ENCODE data around the gene ZNF580. TPM values are rescaled to one million over a fixed set of nuclear protein-coding genes. Genes with fewer than 3 reads are reported as not detected.
A peak's percentile ranks its signal among the peaks of the same experiment; 100 is the strongest.

ZNF580 gene
- total and polyA plus RNA-seq, 5 donors, result 18.7 to 32.0 (median 27.7) TPM

- no peak overlapping the region for H3K27ac ChIP-seq (ENCODE audit: low read length)
- ATAC-seq (no peak), DNase-seq (peak in 2 of 3 donors; percentile 6 to 17)
- H3K4me1 ChIP-seq (ENCODE audit: control insufficient read depth, insufficient read depth, low read length), result no peaks in the 10 kb centered on the region
- H3K4me3 ChIP-seq (ENCODE audit: low read length), result no peak overlapping the region
- 83% methylated on average over 22 of the region's 22 CpGs for WGBS
- H3K9me3 ChIP-seq (ENCODE audit: control insufficient read depth, low read length), result no peaks in the 10 kb centered on the region
- intact Hi-C loops (cut with DNase I), result no loop called here
- H3K27me3 ChIP-seq (ENCODE audit: control insufficient read depth, insufficient read depth), result no peaks in the 10 kb centered on the region
These were observed 42.9 kb downstream of the ZNF580 start for GRCh38 chr19:55683449-55684261.

GRCh38 chr19:55684946-55685681, 44.3 kb downstream of the ZNF580 start:
- Histone ChIP-seq H3K4me3 (ENCODE audit: low read length) (no peak overlapping the region), H3K27ac (ENCODE audit: low read length) (no peak overlapping the region), H3K9me3 (ENCODE audit: control insufficient read depth, low read length) (no peaks in the 10 kb centered on the region), H3K27me3 (ENCODE audit: control insufficient read depth, insufficient read depth) (no peaks in the 10 kb centered on the region), H3K4me1 (ENCODE audit: control insufficient read depth, insufficient read depth, low read length) (no peaks in the 10 kb centered on the region)
- ATAC-seq, result no peak
- peak in 2 of 3 donors; percentile 46 to 49 for DNase-seq
- intact Hi-C loops (cut with DNase I), result no loop called here
- 96% methylated on average over 60 of the region's 60 CpGs for WGBS

- H3K4me1 ChIP-seq (ENCODE audit: control insufficient read depth, insufficient read depth, low read length), result no peaks in the 10 kb centered on the region
- H3K9me3 ChIP-seq (ENCODE audit: control insufficient read depth, low read length), result no peaks in the 10 kb centered on the region
- 96% methylated on average over 6 of the region's 6 CpGs for WGBS
- H3K27ac ChIP-seq (ENCODE audit: low read length), result no peak overlapping the region
- intact Hi-C loops (cut with DNase I), result no loop called here
- ATAC-seq (no peak), DNase-seq (peak in 1 of 3 donors; percentile 19)
- no peaks in the 10 kb centered on the region for H3K27me3 ChIP-seq (ENCODE audit: control insufficient read depth, insufficient read depth)
- H3K4me3 ChIP-seq (ENCODE audit: low read length), result no peak overlapping the region
These were observed 45.0 kb downstream of the ZNF580 start for GRCh38 chr19:55685776-55686175.

- H3K9me3 ChIP-seq (ENCODE audit: control insufficient read depth, low read length), result no peaks in the 10 kb centered on the region
- no peaks in the 10 kb centered on the region for H3K4me1 ChIP-seq (ENCODE audit: control insufficient read depth, insufficient read depth, low read length)
- DNase-seq (peak in 2 of 3 donors; percentile 33 to 49), ATAC-seq (no peak)
- intact Hi-C loops (cut with DNase I), result no loop called here
- H3K27ac ChIP-seq (ENCODE audit: low read length), result no peak overlapping the region
- no peaks in the 10 kb centered on the region for H3K27me3 ChIP-seq (ENCODE audit: control insufficient read depth, insufficient read depth)
- WGBS, result 87% methylated on average over 29 of the region's 29 CpGs
- no peak overlapping the region for H3K4me3 ChIP-seq (ENCODE audit: low read length)
These were observed 45.7 kb downstream of the ZNF580 start for GRCh38 chr19:55686311-55687050.

GRCh38 chr19:55687281-55688201, 46.7 kb downstream of the ZNF580 start:
- Histone ChIP-seq H3K4me3 (ENCODE audit: low read length) (no peak overlapping the region), H3K27ac (ENCODE audit: low read length) (no peak overlapping the region), H3K27me3 (ENCODE audit: control insufficient read depth, insufficient read depth) (no peaks in the 10 kb centered on the region), H3K9me3 (ENCODE audit: control insufficient read depth, low read length) (no peaks in the 10 kb centered on the region), H3K4me1 (ENCODE audit: control insufficient read depth, insufficient read depth, low read length) (no peaks in the 10 kb centered on the region)
- intact Hi-C loops (cut with DNase I), result no loop called here
- ATAC-seq, result peak in 1 of 2 donors; percentile 8
- WGBS, result 91% methylated on average over 22 of the region's 22 CpGs
- DNase-seq, result peak in 2 of 3 donors; percentile 38 to 52

GRCh38 chr19:55688422-55689218, 47.8 kb downstream of the ZNF580 start:
- intact Hi-C loops (cut with DNase I), result no loop called here
- Histone ChIP-seq H3K4me3 (ENCODE audit: low read length) (no peak overlapping the region), H3K4me1 (ENCODE audit: control insufficient read depth, insufficient read depth, low read length) (no peaks in the 10 kb centered on the region), H3K27ac (ENCODE audit: low read length) (no peak overlapping the region), H3K9me3 (ENCODE audit: control insufficient read depth, low read length) (no peaks in the 10 kb centered on the region), H3K27me3 (ENCODE audit: control insufficient read depth, insufficient read depth) (no peaks in the 10 kb centered on the region)
- 70% methylated on average over 27 of the region's 27 CpGs for whole genome bisulfite sequencing
- ATAC-seq, result no peak
- peak in 2 of 3 donors; percentile 45 to 48 for DNase-seq

GRCh38 chr19:55689411-55690108, 48.8 kb downstream of the ZNF580 start:
- 92% methylated on average over 35 of the region's 35 CpGs for WGBS

GRCh38 chr19:55690109-55690768, 49.4 kb downstream of the ZNF580 start:
- Histone ChIP-seq H3K27ac (ENCODE audit: low read length) (no peak overlapping the region), H3K4me1 (ENCODE audit: control insufficient read depth, insufficient read depth, low read length) (no peaks in the 10 kb centered on the region), H3K27me3 (ENCODE audit: control insufficient read depth, insufficient read depth) (no peaks in the 10 kb centered on the region), H3K9me3 (ENCODE audit: control insufficient read depth, low read length) (no peaks in the 10 kb centered on the region), H3K4me3 (ENCODE audit: low read length) (no peak overlapping the region)
- DNase-seq (peak in 2 of 3 donors; percentile 37 to 51), ATAC-seq (no peak)
- intact Hi-C loops (cut with DNase I), result no loop called here
- 95% methylated on average over 25 of the region's 25 CpGs for WGBS

More at GRCh38 chr19:55689411-55690108, 48.8 kb downstream of the ZNF580 start:
- intact Hi-C loops (cut with DNase I), result no loop called here
- no peaks in the 10 kb centered on the region for H3K27me3 ChIP-seq (ENCODE audit: control insufficient read depth, insufficient read depth)
- no peak overlapping the region for H3K4me3 ChIP-seq (ENCODE audit: low read length)
- no peak for ATAC-seq
- no peaks in the 10 kb centered on the region for H3K9me3 ChIP-seq (ENCODE audit: control insufficient read depth, low read length)
- DNase-seq, result peak in 2 of 3 donors; percentile 49 to 54
- no peak overlapping the region for H3K27ac ChIP-seq (ENCODE audit: low read length)
- no peaks in the 10 kb centered on the region for H3K4me1 ChIP-seq (ENCODE audit: control insufficient read depth, insufficient read depth, low read length)

Measured in right cardiac atrium (tissue), 5 donors.